PC-3 (cell line): ENCODE results near the gene RFTN1. TPM values are rescaled to one million over a fixed set of nuclear protein-coding genes. Genes with fewer than 3 reads are reported as not detected.

ENCODE experiments used
- ATAC-seq: fragments of 200-7000 bp; cut with Tn5 transposase; 2 replicates; pipeline ENCODE4 v1.9.1; 2020; ENCODE audit warnings: mild to moderate bottlenecking, moderate library complexity
- BruUV-seq: library from RNA; stranded (reverse); fragments of 400-500 nt; replicated peaks from 2 replicates; lab custom pipeline; 2021; lab: Mats Ljungman, UMichigan
- CTCF ChIA-PET: fragments of 300-600 bp; sonication (Branson Sonifier 250); formaldehyde crosslinking; loops from one replicate; lab custom pipeline; 2022; ENCODE audit warnings: antibody characterized with exemption; lab: Charles Lee
- POLR2A ChIA-PET: fragments of 300-600 bp; sonication (Branson Sonifier 250); formaldehyde crosslinking; loops from one replicate; lab custom pipeline; 2022; ENCODE audit warnings: antibody characterized with exemption; ENCODE audit not compliant: unreplicated experiment; lab: Charles Lee
- DNase-seq: peaks from one replicate; pipeline ENCODE4 v3.0.0-alpha.2; 2015
- H2AFZ ChIP-seq: fragments of 300-600 bp; sonication (generic); 2 replicates; pipeline ENCODE4 v1.6.0; 2016; ENCODE audit warnings: antibody characterized with exemption, low read length
- H3F3A ChIP-seq: fragments of 300-600 bp; sonication (generic); one replicate; pipeline ENCODE4 v1.6.0; 2017; ENCODE audit warnings: antibody characterized with exemption, low read length, control low read depth, mild to moderate bottlenecking; ENCODE audit not compliant: unreplicated experiment
- H3K27ac ChIP-seq: fragments of 300-600 bp; sonication (generic); 2 replicates; pipeline ENCODE4 v1.5.1; 2016; ENCODE audit warnings: mild to moderate bottlenecking, low read length
- H3K27me3 ChIP-seq: fragments of 300-600 bp; sonication (generic); 2 replicates; pipeline ENCODE4 v1.6.1; 2016; ENCODE audit warnings: low read length, mixed read lengths
- H3K36me3 ChIP-seq: fragments of 300-600 bp; sonication (generic); 2 replicates; pipeline ENCODE4 v1.6.1; 2016; ENCODE audit warnings: low read depth, mixed run types, low read length, mixed read lengths
- H3K4me1 ChIP-seq: fragments of 300-600 bp; sonication (generic); 2 replicates; pipeline ENCODE4 v1.5.1; 2016; ENCODE audit warnings: low read length; ENCODE audit not compliant: insufficient read depth
- H3K4me2 ChIP-seq: fragments of 300-600 bp; sonication (generic); 2 replicates; pipeline ENCODE4 v1.6.0; 2016; ENCODE audit warnings: low read length
- H3K4me3 ChIP-seq: fragments of 300-600 bp; sonication (generic); 2 replicates; pipeline ENCODE4 v1.5.1; 2016; ENCODE audit warnings: mild to moderate bottlenecking, low read length, mixed read lengths
- H3K79me2 ChIP-seq: fragments of 300-600 bp; sonication (generic); 2 replicates; pipeline ENCODE4 v1.6.1; 2017; ENCODE audit warnings: low read length, mixed read lengths
- H3K9ac ChIP-seq: fragments of 300-600 bp; sonication (generic); 2 replicates; pipeline ENCODE4 v1.6.0; 2016; ENCODE audit warnings: mild to moderate bottlenecking, low read length
- H3K9me2 ChIP-seq: fragments of 300-600 bp; sonication (generic); replicated peaks from 2 replicates; pipeline ENCODE4 v1.6.1; 2016; ENCODE audit warnings: mixed run types, low read length, mixed read lengths
- H3K9me3 ChIP-seq: fragments of 300-600 bp; sonication (generic); 2 replicates; pipeline ENCODE4 v1.6.1; 2016; ENCODE audit warnings: low read length, mixed read lengths
- H4K20me1 ChIP-seq: fragments of 300-600 bp; sonication (generic); 2 replicates; pipeline ENCODE4 v1.6.1; 2016; ENCODE audit warnings: low read length, mixed read lengths
- CTCF ChIP-seq: fragments of 300-600 bp; sonication (generic); conservative IDR thresholded peaks from 2 replicates; pipeline ENCODE4 v1.5.1; 2017; ENCODE audit warnings: antibody characterized with exemption, low read depth, mild to moderate bottlenecking, low read length
- EZH2 ChIP-seq: fragments of 300-600 bp; sonication (generic); IDR thresholded peaks from one replicate; pipeline ENCODE4 v1.6.1; 2017; ENCODE audit warnings: antibody characterized with exemption, mild to moderate bottlenecking, low read length; ENCODE audit not compliant: unreplicated experiment
- EZH2phosphoT487 ChIP-seq: fragments of 300-600 bp; sonication (generic); IDR thresholded peaks from 2 replicates; pipeline ENCODE4 v1.6.1; 2018; ENCODE audit warnings: mild to moderate bottlenecking, antibody characterized with exemption, low read length, borderline replicate concordance
- intact Hi-C: fragments of 100-400 bp; cut with micrococcal nuclease; formaldehyde crosslinking; loops from 2 replicates; pipeline ENCODE4 v1.9.0; 2023
- total RNA-seq: library from RNA; depleted of rRNA; stranded (reverse); fragments of >200 nt; gene quantifications from 2 replicates; pipeline ENCODE4 v1.2.3, GENCODE V29; 2014

The RFTN1 gene
- total RNA-seq, 1 experiment from 2014 or later, result 9.7 TPM

- H3K9me2 ChIP-seq, result no peaks in the 10 kb centered on the region
- H3F3A ChIP-seq, result no peaks in the 10 kb centered on the region
- no peaks in the 10 kb centered on the region for H4K20me1 ChIP-seq
- no peaks in the 10 kb centered on the region; the same call in 1 of the 2 replicates for H3K36me3 ChIP-seq
- no peak overlapping the region for H3K4me3 ChIP-seq
- no peak overlapping the region for H3K4me2 ChIP-seq
- H3K9ac ChIP-seq, result no peak overlapping the region
- BruUV-seq, result no TSS peak
- no peak overlapping the region for H2AFZ ChIP-seq
- intact Hi-C loops, result no loop called here
- H3K27ac ChIP-seq, result no peak overlapping the region
- DNase-seq (no peak), ATAC-seq (no peak)
- no peak for TF ChIP-seq EZH2
- TF ChIP-seq CTCF, result no peak
- TF ChIP-seq EZH2phosphoT487, result no peak
- peaks cover 4% of the 10 kb centered on the region; the same call in 1 of the 2 replicates for H3K9me3 ChIP-seq
- H3K4me1 ChIP-seq, result peaks cover 4% of the 10 kb centered on the region; the same call in 1 of the 2 replicates
- H3K27me3 ChIP-seq, result no peaks in the 10 kb centered on the region
- POLR2A ChIA-PET, result no interaction called here
- no peaks in the 10 kb centered on the region for H3K79me2 ChIP-seq
- CTCF ChIA-PET, result no interaction called here
Measured at GRCh38 chr3:16375891-16376290, 137.6 kb downstream of the RFTN1 start.

GRCh38 chr3:16374935-16375245 is 138.6 kb downstream of the RFTN1 start:
- POLR2A ChIA-PET, result no interaction called here
- CTCF ChIA-PET, result no interaction called here
- no TSS peak for BruUV-seq

More at GRCh38 chr3:16374935-16375245, 138.6 kb downstream of the RFTN1 start:
- no peaks in the 10 kb centered on the region; the same call in 1 of the 2 replicates for H3K36me3 ChIP-seq
- H2AFZ ChIP-seq, result no peak overlapping the region
- H4K20me1 ChIP-seq, result no peaks in the 10 kb centered on the region
- no peaks in the 10 kb centered on the region for H3F3A ChIP-seq
- no peak for TF ChIP-seq EZH2phosphoT487
- TF ChIP-seq EZH2, result no peak
- no peak for TF ChIP-seq CTCF
- H3K79me2 ChIP-seq, result no peaks in the 10 kb centered on the region
- H3K27me3 ChIP-seq, result no peaks in the 10 kb centered on the region
- H3K4me3 ChIP-seq, result no peak overlapping the region
- H3K27ac ChIP-seq, result no peak overlapping the region
- DNase-seq, result no peak
- peaks cover 4% of the 10 kb centered on the region; the same call in 1 of the 2 replicates for H3K9me3 ChIP-seq
- peaks cover 4% of the 10 kb centered on the region; the same call in 1 of the 2 replicates for H3K4me1 ChIP-seq
- no peak overlapping the region for H3K4me2 ChIP-seq
- no peak for ATAC-seq
- H3K9ac ChIP-seq, result no peak overlapping the region
- intact Hi-C loops, result no loop called here
- no peaks in the 10 kb centered on the region for H3K9me2 ChIP-seq
